GM18519 (cell line): ENCODE measurements around the gene RPS26.
"Not testable (repeated sequence)": the region's sequence is repeated elsewhere in the genome, so short reads cannot be mapped to it uniquely, and the experiment has no call there.

Experiments
- ATAC-seq: cut with Tn5 transposase; IDR thresholded peaks from one replicate; pipeline ENCODE4 v1.9.1; 2021; ENCODE audit warnings: mild to moderate bottlenecking, moderate library complexity; ENCODE audit not compliant: unreplicated experiment, low FRiP score

Gene RPS26

GRCh38 chr12:56020423-56021184 is 21.1 kb upstream of the RPS26 start, which contains the start of gene IKZF4:
Gene IKZF4 (plus strand): TSS chr12:56021043. CDS start chr12:56021494, 451 bp downstream.
- ATAC-seq, result no peak

- no peak for ATAC-seq
These were observed 19.7 kb upstream of the RPS26 start for GRCh38 chr12:56021889-56022497.

GRCh38 chr12:56028511-56029165 is 13.1 kb upstream of the RPS26 start:
- ATAC-seq, result no peak

GRCh38 chr12:56029166-56029519 is 12.6 kb upstream of the RPS26 start:
- no peak for ATAC-seq

- no peak for ATAC-seq
These were observed 11.9 kb upstream of the RPS26 start for GRCh38 chr12:56029666-56030293.

- ATAC-seq, result no peak
These were observed 9.7 kb upstream of the RPS26 start for GRCh38 chr12:56031987-56032386.

- no peak for ATAC-seq
These were observed 7.0 kb upstream of the RPS26 start for GRCh38 chr12:56034586-56035332.

GRCh38 chr12:56037161-56037560 is 4.6 kb upstream of the RPS26 start:
- no peak for ATAC-seq

- no peak for ATAC-seq
These were observed 3.6 kb upstream of the RPS26 start for GRCh38 chr12:56038022-56038655.

- no peak for ATAC-seq
These were observed 1.6 kb upstream of the RPS26 start for GRCh38 chr12:56040151-56040550.

- no peak for ATAC-seq
These were observed 661 bp upstream of the RPS26 start for GRCh38 chr12:56040963-56041551.

- not testable (repeated sequence) for ATAC-seq
These were observed 704 bp downstream of the RPS26 start for GRCh38 chr12:56042430-56042813.

- ATAC-seq, result no peak
These were observed 1.1 kb downstream of the RPS26 start for GRCh38 chr12:56042843-56043242.

GRCh38 chr12:56046027-56046780 is 4.5 kb downstream of the RPS26 start:
- ATAC-seq, result no peak

- ATAC-seq, result no peak
These were observed 11.7 kb downstream of the RPS26 start for GRCh38 chr12:56053407-56053893.

GRCh38 chr12:56059964-56060363 is 18.2 kb downstream of the RPS26 start:
- ATAC-seq, result not testable (repeated sequence)

- ATAC-seq, result no peak
These were observed 20.3 kb downstream of the RPS26 start for GRCh38 chr12:56061982-56062381.

- no peak for ATAC-seq
These were observed 21.3 kb downstream of the RPS26 start for GRCh38 chr12:56062996-56063395.

GRCh38 chr12:56071648-56072047 is 29.9 kb downstream of the RPS26 start:
- ATAC-seq, result no peak
